Measurements from ENCODE around the gene PLAC1.

The PLAC1 gene

DNA sequence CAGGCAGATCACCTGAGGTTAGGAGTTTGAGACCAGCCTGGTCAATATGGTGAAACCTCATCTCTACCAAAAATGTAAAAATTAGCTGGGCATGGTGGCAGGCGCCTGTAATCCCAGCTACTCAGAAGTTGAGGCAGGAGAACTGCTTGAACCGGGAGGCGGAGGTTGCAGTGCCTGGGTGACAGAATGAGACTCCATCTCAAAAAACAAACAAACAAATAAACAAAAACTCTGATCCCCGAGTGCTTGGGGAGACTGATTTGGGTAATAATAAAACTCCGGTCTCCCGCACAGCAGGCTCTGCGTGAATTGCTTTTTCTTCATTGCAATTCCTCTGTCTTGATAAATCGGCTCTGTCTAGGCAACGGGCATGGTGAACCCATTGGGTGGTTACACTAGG, 124.9 kb downstream of the PLAC1 start:
- Histone ChIP-seq H3K9me3 (ENCODE audit: low read depth, low read length) (no peaks in the 10 kb centered on the region), H3K36me3 (ENCODE audit: insufficient read depth, low read length) (no peaks in the 10 kb centered on the region), H3K9ac (ENCODE audit: insufficient read length) (no peak overlapping the region), H3K27ac (no peak overlapping the region), H3K4me3 (no peak overlapping the region)
- no peak for DNase-seq (ENCODE audit: low read depth, low spot score)
- no peak for TF ChIP-seq EZH2 (IDR thresholded peaks at IDR 0.05)
- no peak for TF ChIP-seq POLR2AphosphoS5 (IDR thresholded peaks at IDR 0.05; ENCODE audit: borderline replicate concordance, low read depth, low read length)
- TF ChIP-seq FOXP2 (optimal IDR thresholded peaks at IDR 0.05; ENCODE audit: control extremely low read depth, extremely low read length, insufficient read depth): no peak

DNA sequence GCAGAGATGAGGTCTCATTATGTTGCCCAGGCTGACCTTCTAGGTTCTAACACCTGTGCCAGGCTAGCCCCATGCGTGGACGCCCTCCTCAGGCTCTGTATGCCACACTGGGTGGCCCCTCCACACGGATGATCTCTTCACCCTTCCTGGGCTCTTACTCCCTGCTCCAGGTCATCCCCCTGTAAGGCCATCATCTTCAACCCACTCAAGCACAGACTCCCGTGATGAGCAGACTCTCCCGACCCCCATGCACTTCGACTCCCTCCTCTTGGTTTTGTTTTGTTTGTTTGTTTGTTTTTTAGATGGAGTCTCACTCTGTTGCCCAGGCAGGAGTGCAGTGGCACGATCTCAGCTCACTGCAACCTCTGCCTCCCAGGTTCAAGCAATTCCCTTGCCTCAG, 127.4 kb downstream of the PLAC1 start:
- no peaks in the 10 kb centered on the region for H3K36me3 ChIP-seq (ENCODE audit: insufficient read depth, low read length)

DNA sequence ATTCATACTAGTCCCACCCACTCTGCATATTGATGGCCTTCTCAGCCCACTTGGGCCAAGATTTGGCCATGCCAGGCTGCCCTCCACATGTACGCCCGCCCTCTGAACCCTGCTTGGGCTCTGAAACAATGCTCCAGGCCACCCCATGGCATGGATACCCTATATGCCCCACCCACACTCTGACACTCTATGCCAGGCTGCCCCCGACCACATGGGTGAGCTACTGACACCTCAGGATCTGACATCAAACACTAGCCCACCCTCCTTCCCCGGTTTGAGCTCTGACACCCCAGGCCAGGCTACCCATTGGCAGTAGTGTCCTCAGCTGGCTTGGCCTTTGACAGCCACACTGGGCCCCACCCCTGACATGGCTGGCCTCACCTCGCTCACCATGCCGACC, 128.8 kb downstream of the PLAC1 start:
- Histone ChIP-seq H3K9me3 (ENCODE audit: low read depth, low read length) (no peaks in the 10 kb centered on the region), H3K9ac (ENCODE audit: insufficient read length) (no peak overlapping the region), H3K27ac (no peak overlapping the region), H3K36me3 (ENCODE audit: insufficient read depth, low read length) (no peaks in the 10 kb centered on the region), H3K4me3 (no peak overlapping the region)
- TF ChIP-seq EZH2 (IDR thresholded peaks at IDR 0.05): no peak
- TF ChIP-seq FOXP2 (optimal IDR thresholded peaks at IDR 0.05; ENCODE audit: control extremely low read depth, extremely low read length, insufficient read depth): no peak
- TF ChIP-seq POLR2AphosphoS5 (IDR thresholded peaks at IDR 0.05; ENCODE audit: borderline replicate concordance, low read depth, low read length): no peak
- DNase-seq (ENCODE audit: low read depth, low spot score): no peak

More for the DNA sequence above, 127.4 kb downstream of the PLAC1 start:
- no peaks in the 10 kb centered on the region for H3K9me3 ChIP-seq (ENCODE audit: low read depth, low read length)
- no peak overlapping the region for H3K4me3 ChIP-seq
- DNase-seq (ENCODE audit: low read depth, low spot score): no peak
- TF ChIP-seq FOXP2 (optimal IDR thresholded peaks at IDR 0.05; ENCODE audit: control extremely low read depth, extremely low read length, insufficient read depth) (no peak), EZH2 (IDR thresholded peaks at IDR 0.05) (no peak), POLR2AphosphoS5 (IDR thresholded peaks at IDR 0.05; ENCODE audit: borderline replicate concordance, low read depth, low read length) (no peak)
- H3K9ac ChIP-seq (ENCODE audit: insufficient read length): no peak overlapping the region
- H3K27ac ChIP-seq: no peak overlapping the region

DNA sequence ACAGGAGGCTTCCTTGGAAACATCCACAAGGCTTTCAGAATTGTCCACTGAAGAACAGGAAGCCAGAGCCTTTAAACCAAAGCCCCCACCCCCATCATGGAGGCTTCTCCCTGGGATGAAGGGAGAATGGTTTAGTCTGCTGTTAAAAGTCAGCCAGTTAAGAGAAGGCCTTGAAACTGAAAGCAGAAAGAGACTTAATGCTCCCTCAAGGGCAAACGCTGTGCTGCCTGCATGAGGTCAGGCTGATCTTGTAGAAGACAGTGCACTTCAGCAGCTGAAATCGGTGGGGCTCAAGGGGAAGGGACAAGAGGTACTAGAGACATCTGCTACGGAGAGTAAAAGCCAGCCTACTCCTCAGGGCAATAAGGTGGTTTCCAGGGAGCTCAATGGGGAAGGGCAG, 129.3 kb downstream of the PLAC1 start:
- Histone ChIP-seq H3K9ac (ENCODE audit: insufficient read length) (no peak overlapping the region), H3K27ac (no peak overlapping the region), H3K4me3 (no peak overlapping the region), H3K36me3 (ENCODE audit: insufficient read depth, low read length) (no peaks in the 10 kb centered on the region), H3K9me3 (ENCODE audit: low read depth, low read length) (no peaks in the 10 kb centered on the region)
- DNase-seq (ENCODE audit: low read depth, low spot score): no peak
- TF ChIP-seq EZH2 (IDR thresholded peaks at IDR 0.05): no peak
- TF ChIP-seq POLR2AphosphoS5 (IDR thresholded peaks at IDR 0.05; ENCODE audit: borderline replicate concordance, low read depth, low read length): no peak
- no peak for TF ChIP-seq FOXP2 (optimal IDR thresholded peaks at IDR 0.05; ENCODE audit: control extremely low read depth, extremely low read length, insufficient read depth)

DNA sequence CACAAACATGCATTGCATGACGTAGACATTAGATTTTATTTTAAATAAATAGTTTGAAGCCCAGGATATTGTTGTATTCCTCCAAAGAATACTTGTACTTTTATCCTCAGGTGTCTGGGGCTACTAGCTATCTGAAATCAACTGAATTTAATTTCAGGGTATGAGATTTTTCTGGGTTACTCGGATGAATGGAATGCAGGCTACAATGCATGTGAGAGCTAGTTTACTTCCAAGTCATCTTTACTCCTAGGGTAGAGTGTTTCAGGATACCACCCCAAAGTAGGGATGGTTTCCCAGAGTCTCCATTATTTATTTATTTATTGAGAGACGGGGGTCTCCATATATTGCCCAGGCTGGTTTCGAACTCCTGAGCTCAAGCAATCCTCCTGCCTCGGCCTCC, 131.9 kb downstream of the PLAC1 start:
- H3K27ac ChIP-seq: no peak overlapping the region
- no peak overlapping the region for H3K9ac ChIP-seq (ENCODE audit: insufficient read length)
- H3K9me3 ChIP-seq (ENCODE audit: low read depth, low read length): no peaks in the 10 kb centered on the region
- DNase-seq (ENCODE audit: low read depth, low spot score): no peak
- TF ChIP-seq FOXP2 (optimal IDR thresholded peaks at IDR 0.05; ENCODE audit: control extremely low read depth, extremely low read length, insufficient read depth) (no peak), EZH2 (IDR thresholded peaks at IDR 0.05) (no peak), POLR2AphosphoS5 (IDR thresholded peaks at IDR 0.05; ENCODE audit: borderline replicate concordance, low read depth, low read length) (no peak)
- H3K36me3 ChIP-seq (ENCODE audit: insufficient read depth, low read length): no peaks in the 10 kb centered on the region
- H3K4me3 ChIP-seq: no peak overlapping the region

DNA sequence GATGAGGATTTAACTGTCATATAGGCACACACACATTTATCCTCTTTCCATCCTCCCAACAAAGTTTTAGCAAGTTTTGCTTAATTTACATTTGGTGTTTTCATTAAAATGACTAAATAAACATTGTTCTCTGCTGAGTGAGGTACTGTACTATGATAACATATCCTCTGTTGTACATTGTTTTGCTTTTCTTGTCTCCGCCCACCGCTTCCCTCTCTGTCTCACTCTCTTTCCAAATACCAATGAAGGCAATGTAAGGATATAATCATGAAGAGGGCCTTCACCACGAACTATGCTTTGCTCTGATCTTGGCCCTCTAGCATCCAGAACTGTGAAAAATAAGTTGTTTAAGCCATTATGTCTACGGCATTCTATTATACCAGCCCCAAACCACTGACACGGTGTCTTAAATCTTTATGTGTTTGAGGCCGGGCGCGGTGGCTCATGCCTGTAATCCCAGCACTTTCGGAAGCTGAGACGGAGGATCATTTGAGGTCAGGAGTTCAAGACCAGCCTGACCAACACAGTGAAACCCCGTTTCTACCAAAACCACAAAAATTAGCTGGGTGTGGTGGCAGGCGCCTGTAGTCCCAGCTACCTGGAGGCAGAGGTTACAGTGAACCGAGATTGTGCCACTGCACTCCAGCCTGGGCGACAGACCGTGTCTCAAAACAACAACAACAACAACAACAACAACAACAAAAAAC, 133.0 kb downstream of the PLAC1 start:
- no peak overlapping the region for H3K27ac ChIP-seq
- no peak for DNase-seq (ENCODE audit: low read depth, low spot score)
- H3K9ac ChIP-seq (ENCODE audit: insufficient read length): no peak overlapping the region

DNA sequence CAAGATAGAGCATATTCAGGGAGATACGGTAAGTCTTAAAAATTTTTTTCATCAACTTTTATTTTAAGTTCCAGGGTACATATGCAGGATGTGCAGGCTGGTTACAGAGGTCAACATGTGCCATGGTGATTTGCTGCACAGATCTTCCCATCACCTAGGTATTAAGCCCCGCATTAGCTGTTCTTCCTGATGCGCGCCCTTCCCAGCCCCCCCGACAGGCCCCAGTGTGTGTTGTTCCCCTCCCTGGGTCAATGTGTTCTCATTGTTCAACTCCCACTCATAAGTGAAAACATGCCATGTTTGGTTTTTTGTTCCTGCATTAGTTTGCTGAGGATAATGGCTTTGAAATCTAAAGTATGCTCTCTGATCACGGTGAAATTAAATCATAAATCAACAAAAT, 134.1 kb downstream of the PLAC1 start:
- Histone ChIP-seq H3K4me3 (no peak overlapping the region), H3K36me3 (ENCODE audit: insufficient read depth, low read length) (no peaks in the 10 kb centered on the region), H3K9me3 (ENCODE audit: low read depth, low read length) (no peaks in the 10 kb centered on the region), H3K9ac (ENCODE audit: insufficient read length) (no peak overlapping the region), H3K27ac (no peak overlapping the region)
- no peak for TF ChIP-seq FOXP2 (optimal IDR thresholded peaks at IDR 0.05; ENCODE audit: control extremely low read depth, extremely low read length, insufficient read depth)
- no peak for TF ChIP-seq POLR2AphosphoS5 (IDR thresholded peaks at IDR 0.05; ENCODE audit: borderline replicate concordance, low read depth, low read length)
- TF ChIP-seq EZH2 (IDR thresholded peaks at IDR 0.05): no peak
- no peak for DNase-seq (ENCODE audit: low read depth, low spot score)

More for the DNA sequence above, 133.0 kb downstream of the PLAC1 start:
- Histone ChIP-seq H3K4me3 (no peak overlapping the region), H3K9me3 (ENCODE audit: low read depth, low read length) (no peaks in the 10 kb centered on the region), H3K36me3 (ENCODE audit: insufficient read depth, low read length) (no peaks in the 10 kb centered on the region)
- TF ChIP-seq EZH2 (IDR thresholded peaks at IDR 0.05) (no peak), POLR2AphosphoS5 (IDR thresholded peaks at IDR 0.05; ENCODE audit: borderline replicate concordance, low read depth, low read length) (no peak), FOXP2 (optimal IDR thresholded peaks at IDR 0.05; ENCODE audit: control extremely low read depth, extremely low read length, insufficient read depth) (no peak)

DNA sequence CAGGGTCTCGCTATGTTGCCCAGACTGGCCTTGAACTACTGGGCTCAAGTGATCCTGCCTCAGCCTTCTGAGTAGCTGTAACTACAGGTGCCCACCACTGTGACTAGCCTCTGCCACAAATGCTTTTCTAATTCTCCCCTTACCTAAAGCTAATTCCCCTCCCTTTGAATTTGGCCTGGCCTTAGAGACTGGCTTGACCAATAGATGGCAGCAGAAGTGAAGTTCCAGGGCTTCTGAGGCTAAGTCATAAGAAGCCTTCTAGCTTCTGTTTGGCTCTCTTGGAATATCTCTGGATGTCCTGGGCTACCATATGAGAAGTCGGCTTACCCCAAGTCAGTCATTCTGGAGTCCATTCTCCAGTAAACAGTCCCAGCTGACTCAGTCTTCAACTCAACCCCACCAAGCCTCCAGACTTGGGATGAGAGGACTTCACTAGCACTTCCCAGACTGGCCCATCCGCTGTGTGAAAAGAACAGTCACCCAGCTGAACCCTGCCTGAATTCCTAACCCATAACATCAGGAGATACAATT, 137.3 kb downstream of the PLAC1 start:
- no peak for DNase-seq (ENCODE audit: low read depth, low spot score)
- Histone ChIP-seq H3K9me3 (ENCODE audit: low read depth, low read length) (no peaks in the 10 kb centered on the region), H3K9ac (ENCODE audit: insufficient read length) (no peak overlapping the region), H3K4me3 (no peak overlapping the region), H3K27ac (no peak overlapping the region), H3K36me3 (ENCODE audit: insufficient read depth, low read length) (no peaks in the 10 kb centered on the region)
- no peak for TF ChIP-seq EZH2 (IDR thresholded peaks at IDR 0.05)
- no peak for TF ChIP-seq FOXP2 (optimal IDR thresholded peaks at IDR 0.05; ENCODE audit: control extremely low read depth, extremely low read length, insufficient read depth)
- no peak for TF ChIP-seq POLR2AphosphoS5 (IDR thresholded peaks at IDR 0.05; ENCODE audit: borderline replicate concordance, low read depth, low read length)

Data from SK-N-MC (cell line).